Measurements from ENCODE around the gene SHF.

SHF gene

GRCh38 chr15:45126535-45127158 lies 61.1 kb downstream of the SHF start:
- no peak for DNase-seq (ENCODE audit: low read depth)

DNA sequence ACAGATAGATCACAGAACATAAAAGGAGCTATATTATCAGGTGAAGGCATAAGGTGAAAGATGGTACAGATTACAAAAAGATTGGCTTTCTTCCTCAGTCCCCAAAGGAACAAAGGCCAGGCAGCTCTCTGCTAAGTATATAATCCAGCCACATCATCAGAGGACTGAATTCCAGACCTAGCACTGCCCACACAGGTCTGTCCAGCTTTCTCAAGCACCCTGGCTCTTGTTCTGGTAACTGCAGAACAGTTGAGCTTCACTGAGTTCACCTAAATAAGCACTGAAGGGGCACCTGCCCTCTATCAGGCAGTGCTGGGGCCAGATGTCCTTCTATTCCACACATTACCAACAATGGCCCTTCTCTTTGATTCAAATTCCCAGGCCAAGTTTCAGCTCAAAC lies 64.4 kb downstream of the SHF start:
- DNase-seq (ENCODE audit: low read depth): no peak

GRCh38 chr15:45122719-45123118 lies 65.0 kb downstream of the SHF start:
- no peak for DNase-seq (ENCODE audit: low read depth)

- DNase-seq (ENCODE audit: low read depth): peak; percentile 44
Measured at GRCh38 chr15:45121706-45122417, 65.9 kb downstream of the SHF start.

DNA sequence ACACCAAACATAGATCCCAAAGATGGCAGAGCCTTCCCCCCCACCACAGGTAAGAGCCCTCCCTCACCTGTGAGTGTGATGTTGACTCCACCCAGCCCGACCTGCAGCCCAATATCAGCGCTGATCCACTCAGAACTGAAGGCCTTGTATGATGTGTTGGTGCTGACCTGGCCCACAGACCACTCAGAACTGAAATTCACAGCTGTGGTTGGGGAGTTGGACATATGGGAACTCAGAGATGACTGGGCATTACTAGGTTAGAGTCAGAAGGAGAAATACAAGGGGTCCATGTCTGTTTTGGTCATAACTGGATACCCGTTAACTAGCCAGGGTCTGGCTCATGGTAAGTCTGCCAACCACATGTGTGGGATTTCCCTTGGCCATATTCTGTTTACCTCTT lies 66.7 kb downstream of the SHF start:
- DNase-seq (ENCODE audit: low read depth): no peak

- DNase-seq (ENCODE audit: low read depth): no peak
Measured at GRCh38 chr15:45120081-45120972, 67.4 kb downstream of the SHF start.

GRCh38 chr15:45118996-45119395 lies 68.8 kb downstream of the SHF start:
- no peak for DNase-seq (ENCODE audit: low read depth)

DNA sequence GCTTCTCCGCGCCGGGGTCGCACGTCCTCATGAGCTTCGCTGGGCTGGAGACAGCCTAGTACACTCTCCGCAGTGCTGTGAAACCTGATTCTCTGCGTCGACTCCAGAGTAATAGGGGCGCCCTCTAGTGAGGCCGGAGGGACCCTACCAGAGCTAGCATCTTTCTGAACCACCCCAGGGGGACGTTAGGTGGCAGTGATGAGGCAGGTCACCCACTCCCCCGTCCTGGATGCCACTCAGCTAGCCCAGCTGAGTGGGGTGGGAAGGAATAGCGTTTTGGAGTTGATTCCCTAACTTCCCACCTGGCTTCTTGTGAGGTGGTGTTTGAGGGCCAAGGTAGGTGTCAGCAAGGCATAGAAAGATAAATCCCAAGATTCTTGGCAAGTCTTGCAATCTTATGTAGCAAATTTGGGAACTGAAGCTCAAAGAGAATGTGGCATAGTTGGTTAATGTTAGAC lies 69.6 kb downstream of the SHF start:
- peak; percentile 30 for DNase-seq (ENCODE audit: low read depth)

- DNase-seq (ENCODE audit: low read depth): no peak
Measured at GRCh38 chr15:45117308-45118130, 70.2 kb downstream of the SHF start.

All from GM04503 (cell line).